Transverse colon (tissue), 4 donors: ENCODE data around the gene ITGA6.

Experiments
- CTCF ChIP-seq, 5 experiments: fragments of 200-600 bp in 3 of 5; fragments of 450-650 bp in 2 of 5; sonication (generic) in 3 of 5; IDR thresholded peaks; 1 replicate in 2 of 5; 2 replicates in 3 of 5; pipeline ENCODE4 v1.5.1; 2016 to 2017; ENCODE audit warnings: antibody characterized with exemption in 5 of 5, inconsistent platforms in 3 of 5, mild to moderate bottlenecking in 2 of 5, moderate library complexity in 1 of 5
- EP300 ChIP-seq: sonication (generic); formaldehyde crosslinking; IDR thresholded peaks from one replicate; pipeline ENCODE4 v1.6.1; 2017; ENCODE audit warnings: antibody characterized with exemption, low read depth
- POLR2A ChIP-seq: fragments of 450-650 bp; IDR thresholded peaks from one replicate; pipeline ENCODE4 v1.6.1; 2016; ENCODE audit warnings: antibody characterized with exemption, mild to moderate bottlenecking, moderate library complexity
- POLR2AphosphoS5 ChIP-seq, 3 donors: sonication (generic); formaldehyde crosslinking; IDR thresholded peaks; one replicate each; pipeline ENCODE4 v1.6.1; 2016; ENCODE audit warnings: antibody characterized with exemption in 3 of 3

GRCh38 chr2:172440795-172441194, 13.4 kb downstream of the ITGA6 start:
- TF ChIP-seq CTCF (IDR thresholded peaks at IDR 0.05): no peak
- TF ChIP-seq POLR2A: no peak
- TF ChIP-seq POLR2AphosphoS5 (IDR thresholded peaks at IDR 0.05): peak in 1 of 3 donors; percentile 53
- no peak for TF ChIP-seq EP300
